Right lobe of liver (tissue), 6 donors: ENCODE measurements around the gene LPCAT1. TPM values are rescaled to one million over a fixed set of nuclear protein-coding genes. Genes with fewer than 3 reads are reported as not detected.
"Not testable (repeated sequence)": the region's sequence is repeated elsewhere in the genome, so short reads cannot be mapped to it uniquely, and the experiment has no call there.

Experiments used
- ATAC-seq, 4 donors: fragments of 200-7000 bp; cut with Tn5 transposase; one replicate each; pipeline ENCODE4 v1.9.1; 2020; ENCODE audit warnings: mild to moderate bottlenecking in 4 of 4, moderate library complexity in 4 of 4
- DNase-seq, 3 donors: peaks; one replicate each; pipeline ENCODE4 v3.0.0-alpha.2; 2020
- H3K27ac ChIP-seq, 3 donors: fragments of 200-600 bp; one replicate each; pipeline ENCODE4 v1.8.0; 2022
- H3K27me3 ChIP-seq, 2 donors: fragments of 200-600 bp; one replicate each; pipeline ENCODE4 v1.8.0; 2022
- H3K36me3 ChIP-seq, 4 donors: fragments of 200-600 bp; sonication (generic) in 1 of 4; one replicate each; pipeline versions ENCODE4 v1.5.1 to v1.8.0; 2017 to 2022; ENCODE audit warnings: control low read depth in 1 of 4
- H3K4me1 ChIP-seq, 4 donors: fragments of 200-600 bp; sonication (generic) in 1 of 4; one replicate each; pipeline versions ENCODE4 v1.5.1 to v1.8.0; 2017 to 2022; ENCODE audit warnings: control low read depth in 1 of 4
- H3K4me3 ChIP-seq, 3 donors: fragments of 200-600 bp; one replicate each; pipeline ENCODE4 v1.8.0; 2022
- H3K9me3 ChIP-seq, 4 donors: fragments of 200-600 bp; sonication (generic) in 1 of 4; one replicate each; pipeline versions ENCODE4 v1.5.1 to v1.8.0; 2017 to 2022; ENCODE audit warnings: control low read depth in 1 of 4
- CTCF ChIP-seq, 4 donors: fragments of 200-600 bp in 3 of 4; fragments of 450-650 bp in 1 of 4; IDR thresholded peaks; one replicate each; pipeline versions ENCODE4 v1.5.1 to v1.8.0; 2016 to 2022; ENCODE audit warnings: antibody characterized with exemption in 4 of 4, mild to moderate bottlenecking in 2 of 4
- POLR2A ChIP-seq: fragments of 450-650 bp; IDR thresholded peaks from one replicate; pipeline ENCODE4 v1.6.1; 2017; ENCODE audit warnings: antibody characterized with exemption, mild to moderate bottlenecking
- WGBS: methylation state at CpG from one replicate; pipeline ENCODE4 v1.1.6; 2018; ENCODE audit warnings: low coverage, low lambda C conversion rate; ENCODE audit not compliant: insufficient coverage; ENCODE audit errors: missing lambda C conversion rate; 5-methylcytosine and 5-hydroxymethylcytosine counted together
- intact Hi-C, 2 donors: fragments of 100-400 bp; cut with DNase I; formaldehyde crosslinking; loops; one replicate each; pipeline versions ENCODE4 v1.11.2 to v1.14.1; 2022
- total RNA-seq, 6 experiments: library from RNA; depleted of rRNA in 2 of 6; stranded (reverse); fragments of >200 nt in 2 of 6; fragmentation: NEBNext Ultra II Directional in 3 of 6; extraction: Animal tissue kit (Norgen Biotek cat#: 25700) in 3 of 6; gene quantifications; one replicate each; pipeline versions ENCODE4 v1.1.0 to v1.2.4, GENCODE V29; 2016 to 2023
- donor health status: DM: no; HTN: yes; CAD: no.
- donor health status: DM: no; HTN: no; CAD: no.
- donor health status: DM: no; HTN: no; CAD: no.
- donor health status: DM: no; HTN: yes; CAD: no.
- donor health status: DM: no; HTN: yes; CAD: no.

LPCAT1 gene
- total RNA-seq, 6 experiments from 2014 or later: 6.9 to 38.6 (median 13.1) TPM

GRCh38 chr5:1563051-1563461 lies 39.3 kb upstream of the LPCAT1 start:
- ATAC-seq: no peak
- DNase-seq: no peak
- 100% methylated on average over 1 of the region's 21 CpGs for WGBS

GRCh38 chr5:1562599-1562998 lies 38.8 kb upstream of the LPCAT1 start:
- Histone ChIP-seq H3K27ac (no peak overlapping the region), H3K27me3 (no peaks in the 10 kb centered on the region), H3K4me1 (peaks cover 0 to 6% (median under 1%) of the 10 kb centered on the region in 4 donors), H3K9me3 (no peaks in the 10 kb centered on the region), H3K36me3 (no peaks in the 10 kb centered on the region), H3K4me3 (no peak overlapping the region)
- 75% methylated on average over 4 of the region's 5 CpGs for WGBS
- ATAC-seq (no peak), DNase-seq (no peak)
- intact Hi-C loops: no loop called here
- TF ChIP-seq POLR2A: no peak
- no peak for TF ChIP-seq CTCF (IDR thresholded peaks at IDR 0.05)

More at GRCh38 chr5:1563051-1563461, 39.3 kb upstream of the LPCAT1 start:
- no peaks in the 10 kb centered on the region for H3K36me3 ChIP-seq
- no peak for TF ChIP-seq CTCF (IDR thresholded peaks at IDR 0.05)
- no peak for TF ChIP-seq POLR2A
- H3K4me1 ChIP-seq: peaks cover 0 to 11% (median 3%) of the 10 kb centered on the region in 4 donors
- H3K9me3 ChIP-seq: no peaks in the 10 kb centered on the region
- H3K27me3 ChIP-seq: no peaks in the 10 kb centered on the region
- intact Hi-C loops: no loop called here
- no peak overlapping the region for H3K4me3 ChIP-seq
- H3K27ac ChIP-seq: peak overlapping the region in 1 of 3 donors; percentile 43

- Histone ChIP-seq H3K4me3 (no peak overlapping the region), H3K4me1 (no peaks in the 10 kb centered on the region), H3K9me3 (no peaks in the 10 kb centered on the region), H3K36me3 (no peaks in the 10 kb centered on the region), H3K27me3 (no peaks in the 10 kb centered on the region), H3K27ac (no peak overlapping the region)
- no peak for DNase-seq
- intact Hi-C loops: no loop called here
- TF ChIP-seq CTCF (IDR thresholded peaks at IDR 0.05) (no peak), POLR2A (no peak)
- no peak for ATAC-seq
- 56% methylated on average over 3 of the region's 10 CpGs for WGBS
These were observed 37.7 kb upstream of the LPCAT1 start for GRCh38 chr5:1561402-1561929.

GRCh38 chr5:1560499-1560898 lies 36.7 kb upstream of the LPCAT1 start:
- H3K4me3 ChIP-seq, intact Hi-C loops, DNase-seq, H3K36me3 ChIP-seq, H3K9me3 ChIP-seq, H3K27ac ChIP-seq, ATAC-seq, H3K4me1 ChIP-seq, H3K27me3 ChIP-seq: not testable (repeated sequence)
- WGBS: 79% methylated on average over 13 of the region's 13 CpGs

- Histone ChIP-seq H3K27me3 (no peaks in the 10 kb centered on the region), H3K9me3 (no peaks in the 10 kb centered on the region), H3K4me3 (no peak overlapping the region), H3K27ac (no peak overlapping the region), H3K36me3 (no peaks in the 10 kb centered on the region), H3K4me1 (no peaks in the 10 kb centered on the region)
- intact Hi-C loops: no loop called here
- no peak for DNase-seq
- ATAC-seq: no peak
- TF ChIP-seq CTCF (IDR thresholded peaks at IDR 0.05) (no peak), POLR2A (no peak)
- 85% methylated on average over 6 of the region's 6 CpGs for WGBS
These were observed 35.2 kb upstream of the LPCAT1 start for GRCh38 chr5:1558944-1559343.
